CD14-positive monocyte (primary cell): ENCODE measurements around the gene CHMP2A. TPM values are rescaled to one million over a fixed set of nuclear protein-coding genes. Genes with fewer than 3 reads are reported as not detected.

Experiments
- DNase-seq, 3 donors: peaks; one replicate each; pipeline ENCODE4 v3.0.0-alpha.2; 2011 to 2022
- H2AFZ ChIP-seq: 2 replicates; pipeline ENCODE4 v1.6.0; 2012; ENCODE audit warnings: mild to moderate bottlenecking, low read depth, low read length, inconsistent platforms; ENCODE audit not compliant: insufficient read depth, poor library complexity, severe bottlenecking
- H3K27ac ChIP-seq, 2 donors: 1 replicate in 1 of 2; 2 replicates in 1 of 2; pipeline ENCODE4 v1.5.1; 2012 to 2013; ENCODE audit warnings: low read length in 2 of 2, control low read depth in 1 of 2, inconsistent platforms in 1 of 2, low read depth in 1 of 2, mild to moderate bottlenecking in 1 of 2
- H3K27me3 ChIP-seq, 2 donors: one replicate each; pipeline versions ENCODE4 v1.6.0 to v1.6.1; 2011 to 2013; ENCODE audit warnings: low read length in 2 of 2; ENCODE audit not compliant: control insufficient read depth in 2 of 2, insufficient read depth in 2 of 2
- H3K36me3 ChIP-seq, 2 donors: replicated peaks in 1 of 2; 1 replicate in 1 of 2; 2 replicates in 1 of 2; pipeline versions ENCODE4 v1.5.1 to v1.6.1; 2012 to 2013; ENCODE audit warnings: low read length in 2 of 2, control low read depth in 1 of 2, inconsistent platforms in 1 of 2, mild to moderate bottlenecking in 1 of 2; ENCODE audit not compliant: insufficient read depth in 2 of 2, control insufficient read depth in 1 of 2
- H3K4me1 ChIP-seq, 2 donors: 1 replicate in 1 of 2; 2 replicates in 1 of 2; pipeline versions ENCODE4 v1.5.1 to v1.6.1; 2012 to 2013; ENCODE audit warnings: low read length in 2 of 2, control low read depth in 1 of 2, inconsistent platforms in 1 of 2, mild to moderate bottlenecking in 1 of 2, moderate library complexity in 1 of 2; ENCODE audit not compliant: insufficient read depth in 2 of 2, control insufficient read depth in 1 of 2
- H3K4me2 ChIP-seq: replicated peaks from 2 replicates; pipeline ENCODE3; 2012; ENCODE audit warnings: low read length, moderate library complexity, mild to moderate bottlenecking; ENCODE audit not compliant: poor library complexity, severe bottlenecking; ENCODE audit errors: extremely low read depth
- H3K4me3 ChIP-seq, 3 experiments: fragments of 200-600 bp in 1 of 3; sonication (generic) in 1 of 3; replicated peaks in 1 of 3; 1 replicate in 2 of 3; 2 replicates in 1 of 3; pipeline ENCODE4 v1.5.1; 2011 to 2013; ENCODE audit warnings: low read length in 3 of 3, mild to moderate bottlenecking in 3 of 3, control low read depth in 2 of 3, low read depth in 2 of 3, inconsistent platforms in 1 of 3, moderate library complexity in 1 of 3
- H3K79me2 ChIP-seq: 2 replicates; pipeline ENCODE4 v1.6.0; 2012; ENCODE audit warnings: mild to moderate bottlenecking, control low read depth, inconsistent platforms, low read length, moderate library complexity; ENCODE audit not compliant: insufficient read depth
- H3K9ac ChIP-seq: 2 replicates; pipeline ENCODE4 v1.6.0; 2017; ENCODE audit warnings: low read length, mild to moderate bottlenecking; ENCODE audit not compliant: insufficient read depth, poor library complexity, severe bottlenecking
- H3K9me3 ChIP-seq, 2 donors: replicated peaks in 1 of 2; 1 replicate in 1 of 2; 2 replicates in 1 of 2; pipeline versions ENCODE4 v1.5.1 to v1.6.1; 2012 to 2013; ENCODE audit warnings: low read length in 2 of 2, control low read depth in 1 of 2; ENCODE audit not compliant: control insufficient read depth in 1 of 2, insufficient read depth in 1 of 2
- H4K20me1 ChIP-seq: 2 replicates; pipeline ENCODE4 v1.6.0; 2012; ENCODE audit warnings: mild to moderate bottlenecking, low read length, control low read depth, moderate library complexity; ENCODE audit not compliant: insufficient read depth
- H3K27ac Mint-ChIP-seq, 7 donors: one replicate each; pipeline ENCODE4 v1.8.0; 2020; ENCODE audit warnings: mild to moderate bottlenecking in 7 of 7, mixed read lengths in 7 of 7, moderate library complexity in 6 of 7, inconsistent platforms in 2 of 7
- H3K27me3 Mint-ChIP-seq, 3 donors: one replicate each; pipeline ENCODE4 v1.8.0; 2021 to 2022; ENCODE audit warnings: low read depth in 3 of 3, mild to moderate bottlenecking in 3 of 3, mixed read lengths in 3 of 3, moderate library complexity in 3 of 3, inconsistent platforms in 1 of 3
- H3K36me3 Mint-ChIP-seq, 2 donors: one replicate each; pipeline ENCODE4 v1.8.0; 2020; ENCODE audit warnings: mixed read lengths in 2 of 2, inconsistent platforms in 1 of 2, mild to moderate bottlenecking in 1 of 2
- H3K4me1 Mint-ChIP-seq: one replicate; pipeline ENCODE4 v1.8.0; 2020; ENCODE audit warnings: mild to moderate bottlenecking, mixed read lengths
- H3K4me3 Mint-ChIP-seq, 2 donors: one replicate each; pipeline ENCODE4 v1.8.0; 2020; ENCODE audit warnings: mild to moderate bottlenecking in 2 of 2, mixed read lengths in 2 of 2, moderate library complexity in 1 of 2
- H3K9me3 Mint-ChIP-seq, 7 donors: one replicate each; pipeline ENCODE4 v1.8.0; 2020 to 2022; ENCODE audit warnings: mixed read lengths in 7 of 7, mild to moderate bottlenecking in 6 of 7, moderate library complexity in 6 of 7, inconsistent platforms in 2 of 7
- CTCF ChIP-seq: fragments of 200-600 bp; IDR thresholded peaks from one replicate; pipeline ENCODE4 v1.8.0; 2022; ENCODE audit warnings: antibody characterized with exemption, mild to moderate bottlenecking
- WGBS: methylation state at CpG from one replicate; pipeline ENCODE4 v1.1.5; 2013; ENCODE audit warnings: missing lambda C conversion rate; ENCODE audit not compliant: insufficient coverage; 5-methylcytosine and 5-hydroxymethylcytosine counted together
- intact Hi-C, 2 donors: fragments of 100-400 bp; cut with micrococcal nuclease; formaldehyde crosslinking; loops; one replicate each; pipeline versions ENCODE4 v1.15.0 to v1.15.1; 2023
- polyA plus RNA-seq, 3 donors: library from polyadenylated mRNA; depleted of rRNA in 1 of 3; unstranded in 2 of 3; stranded (reverse) in 1 of 3; fragments of 300-500 nt in 2 of 3; fragments of >200 nt in 1 of 3; fragmentation: Illumina TruSeq in 2 of 3; gene quantifications; 1 replicate in 2 of 3; 2 replicates in 1 of 3; pipeline ENCODE4 v1.2.3, GENCODE V29; 2012 to 2021

CHMP2A gene
- polyA plus RNA-seq, 3 donors = 228 to 323 (median 290) TPM

DNA sequence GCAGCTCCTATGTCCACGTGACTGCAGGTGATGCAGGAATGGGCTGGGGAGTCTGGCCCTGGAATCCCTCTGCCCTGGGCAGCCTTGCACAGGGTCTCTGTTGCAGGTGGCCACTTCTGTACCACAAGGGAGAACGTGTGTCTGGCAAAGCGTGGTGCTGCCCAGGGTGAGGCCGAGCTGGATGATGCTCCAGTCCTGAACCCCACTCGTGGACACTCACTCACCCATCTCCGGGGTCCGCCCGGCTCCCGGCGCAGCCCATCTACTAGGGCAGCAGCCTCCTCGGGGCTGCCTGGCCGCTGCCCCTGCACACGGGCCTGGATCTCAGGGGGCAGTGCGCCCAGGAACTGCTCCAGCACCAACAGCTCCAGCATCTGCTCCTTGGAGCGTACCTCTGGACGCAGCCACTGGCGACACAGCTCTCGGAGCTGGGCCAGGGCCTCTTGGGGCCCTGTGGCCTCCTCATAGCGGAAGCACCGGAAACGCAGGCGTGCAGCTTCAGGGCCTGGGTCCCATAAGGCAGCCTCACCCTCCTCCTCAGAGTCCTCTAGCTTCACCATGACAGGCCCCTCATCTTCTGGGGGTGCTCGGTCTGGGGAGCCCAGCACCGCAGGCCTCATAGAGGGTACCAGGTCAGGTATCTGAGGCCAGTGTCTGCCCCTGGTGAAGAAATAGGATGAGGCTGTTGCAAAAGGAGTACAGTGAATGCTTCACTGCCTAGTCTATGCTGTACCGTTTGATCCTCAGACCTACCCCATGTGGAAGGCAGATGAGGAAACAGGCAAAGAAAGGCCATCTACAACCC is 16.1 kb upstream of the CHMP2A start:
- H4K20me1 ChIP-seq = no peaks in the 10 kb centered on the region
- peaks cover 30 to 35% of the 10 kb centered on the region in 2 donors for H3K4me1 ChIP-seq
- DNase-seq = peak in 1 of 3 donors; percentile 7
- no peak overlapping the region for H3K4me2 ChIP-seq
- no peak overlapping the region for H2AFZ ChIP-seq
- no peak overlapping the region for H3K4me3 ChIP-seq
- H3K36me3 Mint-ChIP-seq = peaks cover 18 to 42% of the 10 kb centered on the region in 2 donors
- H3K4me3 Mint-ChIP-seq = peak overlapping the region in 1 of 2 donors; percentile 26
- H3K36me3 ChIP-seq = peaks cover 9 to 31% of the 10 kb centered on the region in 2 donors
- no peak for TF ChIP-seq CTCF
- peaks cover 27% of the 10 kb centered on the region for H3K4me1 Mint-ChIP-seq
- no peaks in the 10 kb centered on the region for H3K27me3 ChIP-seq
- no peak overlapping the region for H3K27ac ChIP-seq
- H3K9me3 ChIP-seq = no peaks in the 10 kb centered on the region
- intact Hi-C loops = loop anchor here in 1 of 2 donors (1.0 kb wide), 1 partner anchor 10 kb away; no protein-coding TSS in a partner anchor
- H3K9me3 Mint-ChIP-seq = peaks cover 0 to 3% (median 0%) of the 10 kb centered on the region in 7 donors
- H3K27me3 Mint-ChIP-seq = peaks cover 0 to 6% (median 0%) of the 10 kb centered on the region in 3 donors
- H3K79me2 ChIP-seq = peaks cover 15% of the 10 kb centered on the region
- WGBS = 93% methylated on average over 20 of the region's 25 CpGs
- H3K9ac ChIP-seq = no peak overlapping the region
- peak overlapping the region in 1 of 7 donors; percentile 100 for H3K27ac Mint-ChIP-seq

DNA sequence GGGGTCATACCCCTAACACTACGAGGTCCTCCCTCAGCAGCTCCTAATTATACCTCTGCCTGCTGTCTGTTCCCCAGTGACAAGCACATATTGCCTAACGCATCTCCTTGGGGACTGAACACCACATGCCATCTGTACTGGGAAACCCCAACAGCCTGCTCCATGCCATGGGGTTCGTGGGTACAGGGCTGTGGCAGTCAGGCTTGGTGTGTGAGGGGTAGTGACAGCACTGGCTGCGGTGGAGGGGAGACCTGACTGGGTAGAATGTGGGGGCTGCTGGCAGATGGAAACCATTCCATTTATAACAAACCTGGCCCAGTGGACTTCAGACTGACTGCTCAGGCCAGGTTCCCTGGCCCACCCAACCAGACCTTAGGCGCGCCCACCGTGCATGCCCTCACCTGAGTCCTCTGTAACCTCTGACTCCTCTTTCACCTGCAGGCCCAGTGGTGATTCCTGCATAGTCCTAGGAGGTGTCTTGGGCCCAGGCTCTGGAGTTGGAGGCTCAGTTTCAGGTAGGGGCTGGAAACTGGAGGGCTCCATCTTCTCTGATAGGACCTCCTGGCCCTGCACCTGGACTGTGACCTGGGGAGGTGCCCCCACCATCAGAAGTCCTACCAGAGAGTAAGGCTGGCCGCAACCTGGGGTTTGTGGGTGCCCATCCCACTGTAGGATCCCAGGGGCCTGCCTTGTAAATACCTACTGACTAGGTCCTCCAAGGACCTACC is 15.2 kb upstream of the CHMP2A start:
- intact Hi-C loops = no loop called here
- H3K9me3 Mint-ChIP-seq = peaks cover 0 to 3% (median 0%) of the 10 kb centered on the region in 7 donors
- no peak for TF ChIP-seq CTCF
- Histone ChIP-seq H3K79me2 (peaks cover 15% of the 10 kb centered on the region), H3K4me2 (no peak overlapping the region), H3K27me3 (no peaks in the 10 kb centered on the region), H3K9me3 (no peaks in the 10 kb centered on the region), H3K36me3 (peaks cover 9 to 31% of the 10 kb centered on the region in 2 donors), H3K9ac (no peak overlapping the region), H3K27ac (no peak overlapping the region), H2AFZ (no peak overlapping the region), H4K20me1 (no peaks in the 10 kb centered on the region), H3K4me1 (peaks cover 25 to 29% of the 10 kb centered on the region in 2 donors), H3K4me3 (no peak overlapping the region)
- peaks cover 0 to 7% (median 0%) of the 10 kb centered on the region in 3 donors for H3K27me3 Mint-ChIP-seq
- H3K36me3 Mint-ChIP-seq = peaks cover 18 to 46% of the 10 kb centered on the region in 2 donors
- WGBS = 100% methylated on average over 1 of the region's 8 CpGs
- H3K4me1 Mint-ChIP-seq = peaks cover 23% of the 10 kb centered on the region
- no peak for DNase-seq
- no peak overlapping the region for H3K4me3 Mint-ChIP-seq
- H3K27ac Mint-ChIP-seq = no peak overlapping the region
